Pancreas (tissue), 10 donors: ENCODE results near the gene P3H2. TPM values are rescaled to one million over a fixed set of nuclear protein-coding genes. Genes with fewer than 3 reads are reported as not detected.

ENCODE experiments used
- ATAC-seq, 4 donors: fragments of 200-7000 bp; cut with Tn5 transposase; one replicate each; pipeline versions ENCODE4 v1.8.0 to v1.9.1; 2020; ENCODE audit warnings: mild to moderate bottlenecking in 4 of 4, moderate library complexity in 4 of 4
- DNase-seq, 6 donors: peaks; one replicate each; pipeline ENCODE4 v3.0.0-alpha.2; 2020
- FAIRE-seq: peaks from 2 replicates; lab custom pipeline; 2012; peaks lifted over from hg19 to GRCh38; lab: Jason Lieb, UNC
- H3K27ac ChIP-seq, 4 donors: fragments of 200-600 bp; sonication (generic); 1 replicate in 3 of 4; 2 replicates in 1 of 4; pipeline versions ENCODE4 v1.5.0 to v1.8.0; 2020
- H3K27me3 ChIP-seq, 4 donors: fragments of 200-600 bp; one replicate each; pipeline ENCODE4 v1.8.0; 2021
- H3K36me3 ChIP-seq, 3 donors: fragments of 200-600 bp; sonication (generic) in 1 of 3; one replicate each; pipeline versions ENCODE4 v1.5.0 to v1.8.0; 2020 to 2021
- H3K4me1 ChIP-seq, 3 donors: fragments of 200-600 bp; one replicate each; pipeline ENCODE4 v1.8.0; 2021
- H3K4me3 ChIP-seq, 4 donors: fragments of 200-600 bp; sonication (generic) in 2 of 4; one replicate each; pipeline versions ENCODE4 v1.5.0 to v1.8.0; 2020 to 2021
- H3K9me3 ChIP-seq, 4 donors: fragments of 200-600 bp; one replicate each; pipeline ENCODE4 v1.8.0; 2021
- WGBS, 2 donors: extraction: QIAGEN DNeasy Blood & Tissue Kit; methylation state at CpG; one replicate each; pipeline ENCODE4 v1.1.7; 2013; 5-methylcytosine and 5-hydroxymethylcytosine counted together
- intact Hi-C, 3 donors: fragments of 100-400 bp; cut with DNase I; formaldehyde crosslinking; loops; one replicate each; pipeline versions ENCODE4 v1.11.1 to v1.14.2; 2022
- polyA plus RNA-seq, 2 donors: library from polyadenylated mRNA; stranded (reverse); fragments of 200-250 nt; gene quantifications; one replicate each; pipeline ENCODE4 v1.2.3, GENCODE V29; 2013
- total RNA-seq, 6 donors: library from RNA; stranded (reverse); fragmentation: NEBNext Ultra II Directional in 4 of 6; extraction: Animal tissue kit (Norgen Biotek cat#: 25700) in 4 of 6; gene quantifications; one replicate each; pipeline versions ENCODE4 v1.2.1 to v1.2.4, GENCODE V29; 2021 to 2023
- TF ChIP-seq, protein P1 (sequence below), 4 donors: fragments of 200-600 bp; sonication (generic) in 3 of 4; IDR thresholded peaks; one replicate each; pipeline versions ENCODE4 v1.5.0 to v1.8.0; 2021; ENCODE audit warnings: antibody characterized with exemption in 4 of 4
- donor health status: healthy with polysubstance abuse.
- donor health status: DM: no; HTN: no; CAD: no; lungs with moderate emphysema.
- donor health status: DM: no; HTN: no; CAD: no.
- donor health status: control.
- donor health status: control.
- donor health status: Bipolar disorder and iron deficiency.
- donor health status: DM: yes; HTN: yes; CAD: no.
- donor health status: DM: no; HTN: no; CAD: no.
- donor health status: DM: no; HTN: no; CAD: no.
- donor health status: DM: yes; HTN: yes; CAD: no.

Gene P3H2
- total and polyA plus RNA-seq, 8 donors = 1.2 to 5.7 (median 4.4) TPM

DNA sequence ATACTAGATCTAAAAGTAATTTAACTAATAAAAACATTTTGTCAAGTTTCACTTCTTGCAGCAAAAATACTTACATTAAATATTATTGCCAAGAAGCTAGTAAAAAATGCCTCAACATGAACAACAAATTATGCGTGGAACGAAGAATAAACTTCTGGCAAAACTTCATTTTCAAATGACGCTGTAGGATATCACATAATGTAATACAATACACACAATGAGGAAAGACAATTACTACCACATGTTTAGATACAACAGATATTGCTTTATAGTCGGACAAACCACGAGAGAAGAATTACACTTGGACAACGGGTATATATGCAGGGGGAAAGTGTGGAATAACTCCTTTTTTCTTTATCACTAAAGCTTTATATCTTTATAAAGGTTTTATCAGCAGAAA, 21.6 kb downstream of the P3H2 start:
- no peak for ATAC-seq
- no peaks in the 10 kb centered on the region for H3K27me3 ChIP-seq
- TF ChIP-seq, protein P1, sequence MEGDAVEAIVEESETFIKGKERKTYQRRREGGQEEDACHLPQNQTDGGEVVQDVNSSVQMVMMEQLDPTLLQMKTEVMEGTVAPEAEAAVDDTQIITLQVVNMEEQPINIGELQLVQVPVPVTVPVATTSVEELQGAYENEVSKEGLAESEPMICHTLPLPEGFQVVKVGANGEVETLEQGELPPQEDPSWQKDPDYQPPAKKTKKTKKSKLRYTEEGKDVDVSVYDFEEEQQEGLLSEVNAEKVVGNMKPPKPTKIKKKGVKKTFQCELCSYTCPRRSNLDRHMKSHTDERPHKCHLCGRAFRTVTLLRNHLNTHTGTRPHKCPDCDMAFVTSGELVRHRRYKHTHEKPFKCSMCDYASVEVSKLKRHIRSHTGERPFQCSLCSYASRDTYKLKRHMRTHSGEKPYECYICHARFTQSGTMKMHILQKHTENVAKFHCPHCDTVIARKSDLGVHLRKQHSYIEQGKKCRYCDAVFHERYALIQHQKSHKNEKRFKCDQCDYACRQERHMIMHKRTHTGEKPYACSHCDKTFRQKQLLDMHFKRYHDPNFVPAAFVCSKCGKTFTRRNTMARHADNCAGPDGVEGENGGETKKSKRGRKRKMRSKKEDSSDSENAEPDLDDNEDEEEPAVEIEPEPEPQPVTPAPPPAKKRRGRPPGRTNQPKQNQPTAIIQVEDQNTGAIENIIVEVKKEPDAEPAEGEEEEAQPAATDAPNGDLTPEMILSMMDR (IDR thresholded peaks at IDR 0.05) = no peak
- H3K4me3 ChIP-seq = no peak overlapping the region
- intact Hi-C loops = no loop called here
- DNase-seq = no peak
- H3K9me3 ChIP-seq = no peaks in the 10 kb centered on the region
- no peaks in the 10 kb centered on the region for H3K36me3 ChIP-seq
- H3K4me1 ChIP-seq = peaks cover 0 to 4% (median 4%) of the 10 kb centered on the region in 3 donors
- H3K27ac ChIP-seq = no peak overlapping the region
- peak; percentile 37 for FAIRE-seq
- 74 to 93% methylated on average over 6 of the region's 6 CpGs for WGBS, 2 donors

DNA sequence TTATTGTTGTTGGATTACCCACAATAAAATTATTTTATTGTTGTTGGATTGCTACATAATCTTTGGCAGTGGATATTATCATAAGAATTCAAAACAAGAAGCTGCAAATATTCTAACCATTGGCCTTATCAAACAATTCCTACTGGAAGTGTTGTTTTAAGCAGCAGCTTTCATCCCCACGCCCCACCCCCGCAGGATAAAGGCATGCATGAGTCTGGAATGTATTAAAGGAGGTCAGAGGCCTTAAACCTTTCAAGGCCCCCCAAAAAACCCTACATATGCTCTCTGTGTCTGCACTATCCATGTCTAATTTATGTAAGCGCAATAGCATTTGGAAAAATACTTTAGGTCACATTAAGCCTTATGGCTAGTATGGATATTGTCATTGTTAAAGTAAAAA, 23.1 kb downstream of the P3H2 start:
- intact Hi-C loops = no loop called here
- no peak overlapping the region for H3K4me3 ChIP-seq
- FAIRE-seq = no peak
- no peaks in the 10 kb centered on the region for H3K36me3 ChIP-seq
- TF ChIP-seq, protein P1 (IDR thresholded peaks at IDR 0.05) = no peak
- peaks cover 0 to 7% (median 6%) of the 10 kb centered on the region in 3 donors for H3K4me1 ChIP-seq
- 72 to 81% methylated on average over 3 of the region's 3 CpGs for WGBS, 2 donors
- no peak overlapping the region for H3K27ac ChIP-seq
- H3K9me3 ChIP-seq = no peaks in the 10 kb centered on the region
- no peaks in the 10 kb centered on the region for H3K27me3 ChIP-seq
- no peak for ATAC-seq
- no peak for DNase-seq

DNA sequence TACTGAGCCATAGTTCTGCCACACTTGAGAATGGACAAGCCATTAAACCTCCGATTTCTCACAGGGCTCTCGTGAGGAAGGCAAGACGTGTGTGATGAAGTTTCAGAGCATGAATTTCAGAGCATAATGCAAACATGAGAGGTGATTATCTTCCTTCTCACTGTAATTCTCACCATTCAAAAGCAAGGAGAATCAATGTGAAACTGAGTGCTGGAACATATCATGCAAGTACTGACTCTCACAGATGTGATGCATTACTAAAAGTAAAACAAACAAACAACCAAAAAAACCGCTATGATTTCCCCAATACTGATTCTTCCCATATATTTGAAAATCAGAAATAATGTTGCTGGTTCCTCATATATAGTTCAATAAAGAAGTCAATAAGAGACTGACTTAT, 23.7 kb downstream of the P3H2 start:
- intact Hi-C loops = no loop called here
- no peaks in the 10 kb centered on the region for H3K36me3 ChIP-seq
- DNase-seq (no peak), ATAC-seq (no peak), FAIRE-seq (no peak)
- TF ChIP-seq, protein P1 (IDR thresholded peaks at IDR 0.05) = no peak
- H3K9me3 ChIP-seq = no peaks in the 10 kb centered on the region
- WGBS, 2 donors = 80 to 85% methylated on average over 4 of the region's 4 CpGs
- H3K4me1 ChIP-seq = peaks cover 0 to 7% (median 6%) of the 10 kb centered on the region in 3 donors
- H3K4me3 ChIP-seq = no peak overlapping the region
- no peak overlapping the region for H3K27ac ChIP-seq
- H3K27me3 ChIP-seq = no peaks in the 10 kb centered on the region

DNA sequence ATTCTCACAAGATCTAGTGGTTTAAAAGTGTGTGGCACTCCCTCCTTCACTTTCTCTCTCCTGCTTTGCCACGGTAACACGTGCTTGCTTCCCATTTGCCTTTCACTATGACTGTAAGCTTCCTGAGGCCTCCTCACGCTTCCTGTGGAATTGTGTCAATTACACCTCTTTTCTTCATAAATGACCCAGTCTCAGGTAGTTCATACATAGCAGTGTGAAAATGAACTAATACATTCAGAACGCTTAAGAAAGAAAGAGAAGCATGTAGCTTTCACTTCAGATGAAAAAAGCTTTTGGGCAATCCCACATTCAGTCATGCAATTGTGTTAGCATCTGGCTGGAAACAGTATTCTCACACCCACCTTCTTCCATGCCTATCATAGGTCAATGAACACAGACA, 24.4 kb downstream of the P3H2 start:
- ATAC-seq (no peak), FAIRE-seq (no peak), DNase-seq (no peak)
- H3K4me3 ChIP-seq = no peak overlapping the region
- H3K4me1 ChIP-seq = peaks cover 0 to 7% (median 6%) of the 10 kb centered on the region in 3 donors
- no peaks in the 10 kb centered on the region for H3K27me3 ChIP-seq
- no peaks in the 10 kb centered on the region for H3K9me3 ChIP-seq
- WGBS, 2 donors = 83 to 90% methylated on average over 4 of the region's 4 CpGs
- TF ChIP-seq, protein P1 (IDR thresholded peaks at IDR 0.05) = no peak
- no peaks in the 10 kb centered on the region for H3K36me3 ChIP-seq
- intact Hi-C loops = no loop called here
- H3K27ac ChIP-seq = no peak overlapping the region

DNA sequence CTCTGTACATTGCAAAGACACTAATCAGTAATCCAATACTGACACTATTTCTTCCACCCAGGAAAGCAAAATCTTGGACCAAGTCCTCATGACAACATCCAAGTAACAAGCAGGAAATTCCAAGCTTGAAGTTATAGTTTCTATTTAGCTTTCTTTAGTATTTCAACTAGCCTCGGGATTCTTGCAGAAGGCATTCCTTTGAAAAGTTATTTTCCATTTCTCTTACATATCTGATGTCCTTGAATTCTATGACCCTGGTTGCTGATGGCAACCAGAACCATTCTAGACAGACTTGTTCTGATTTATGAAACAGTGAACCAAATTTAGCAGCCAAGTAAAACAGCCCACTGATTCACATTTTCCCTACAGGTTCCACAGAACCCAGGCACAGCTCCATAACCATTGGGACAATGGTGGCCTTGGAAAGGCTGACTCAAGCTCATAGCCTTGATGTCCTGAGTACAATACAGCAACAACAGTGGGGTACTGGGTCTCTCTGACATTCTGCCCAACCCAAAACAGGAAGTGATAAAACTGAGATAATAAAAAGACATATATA, 26.5 kb downstream of the P3H2 start:
- WGBS, 2 donors = 3% methylated on average over 1 of the region's 1 CpG
- DNase-seq (no peak), ATAC-seq (peak in 3 of 4 donors; percentile 46 to 70 (median 57)), FAIRE-seq (no peak)
- intact Hi-C loops = no loop called here
- H3K4me3 ChIP-seq = no peak overlapping the region
- H3K4me1 ChIP-seq = peaks cover 0 to 7% (median 6%) of the 10 kb centered on the region in 3 donors
- no peaks in the 10 kb centered on the region for H3K27me3 ChIP-seq
- no peak overlapping the region for H3K27ac ChIP-seq
- no peaks in the 10 kb centered on the region for H3K9me3 ChIP-seq
- TF ChIP-seq, protein P1 (IDR thresholded peaks at IDR 0.05) = no peak
- no peaks in the 10 kb centered on the region for H3K36me3 ChIP-seq
